Amniotic stem cell (primary cell): ENCODE measurements around the gene EHD4.

Experiments used
- DNase-seq: peaks from one replicate; lab custom pipeline; 2025; lab: John Stamatoyannopoulos, UW

The EHD4 gene

DNA sequence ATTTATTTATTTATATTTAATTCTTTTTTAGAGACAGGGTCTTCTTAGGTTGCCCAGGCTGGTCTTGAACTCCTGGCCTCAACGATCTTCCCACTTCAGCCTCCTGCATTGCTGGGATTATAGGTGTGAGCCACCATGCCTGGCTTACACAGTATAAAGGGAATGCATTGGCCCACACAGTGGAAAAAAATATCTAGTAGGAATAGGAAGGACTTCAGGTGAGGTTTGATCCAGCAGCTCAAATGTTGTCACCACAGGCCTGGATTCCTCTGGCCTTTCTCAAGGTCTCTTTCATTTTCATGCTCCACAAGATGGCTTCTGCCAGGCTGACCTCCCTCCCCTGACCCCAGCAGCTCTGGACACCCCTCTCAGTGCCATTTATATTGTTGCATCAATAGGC, 76.4 kb downstream of the EHD4 start:
- no peak for DNase-seq

DNA sequence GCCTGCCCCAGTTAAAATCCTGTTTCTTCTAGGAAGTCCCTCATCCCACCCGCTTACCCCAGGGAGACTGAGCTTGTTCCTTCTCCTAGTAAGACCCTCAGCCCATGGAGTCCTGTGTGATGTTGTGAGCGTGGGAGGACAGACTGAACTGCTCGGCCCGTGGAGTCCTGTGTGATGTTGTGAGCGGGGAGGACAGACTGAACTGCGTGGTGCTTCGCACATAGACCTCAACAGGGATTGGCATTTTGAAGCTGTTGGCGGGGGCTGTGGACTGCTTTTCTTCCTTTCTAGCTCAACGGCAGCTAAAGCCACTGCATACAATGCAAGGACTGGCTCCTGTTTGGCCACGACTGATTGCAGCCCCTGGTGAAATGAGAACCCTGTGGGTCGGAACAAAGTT, 76.9 kb downstream of the EHD4 start:
- DNase-seq: no peak

DNA sequence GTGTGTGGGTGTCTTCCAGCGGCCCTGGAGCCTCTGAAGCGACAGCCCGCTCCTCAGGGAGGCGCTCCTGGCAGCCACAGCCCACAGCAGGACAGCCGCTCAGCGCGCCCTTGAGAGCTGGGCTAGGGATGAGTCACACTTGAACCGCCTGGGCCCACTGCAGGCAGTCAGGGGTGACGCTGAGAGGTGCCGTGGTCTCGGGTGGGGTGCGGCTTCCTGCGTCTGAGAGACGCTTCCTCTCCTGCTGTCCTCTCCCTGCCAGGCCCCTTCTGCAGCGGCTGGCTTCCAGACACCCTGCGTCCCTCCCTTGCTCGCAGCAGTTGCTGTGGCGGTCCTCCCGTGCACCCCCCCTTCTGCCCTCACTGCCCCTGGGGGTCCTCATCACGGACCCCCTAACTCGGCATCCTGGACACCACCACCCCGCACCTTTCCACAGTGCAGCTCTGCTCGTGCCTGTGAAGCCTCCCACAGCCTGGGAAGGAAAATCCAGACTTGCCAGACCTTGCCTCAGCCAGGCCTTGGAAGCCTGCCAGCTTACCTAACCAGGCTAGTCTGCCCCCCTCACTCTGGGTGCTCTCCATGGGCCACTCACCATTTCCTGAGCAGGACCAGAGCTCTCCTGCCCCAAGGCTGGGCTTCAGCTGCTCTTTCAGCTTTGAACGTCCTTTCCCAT, 77.4 kb downstream of the EHD4 start:
- DNase-seq: no peak

DNA sequence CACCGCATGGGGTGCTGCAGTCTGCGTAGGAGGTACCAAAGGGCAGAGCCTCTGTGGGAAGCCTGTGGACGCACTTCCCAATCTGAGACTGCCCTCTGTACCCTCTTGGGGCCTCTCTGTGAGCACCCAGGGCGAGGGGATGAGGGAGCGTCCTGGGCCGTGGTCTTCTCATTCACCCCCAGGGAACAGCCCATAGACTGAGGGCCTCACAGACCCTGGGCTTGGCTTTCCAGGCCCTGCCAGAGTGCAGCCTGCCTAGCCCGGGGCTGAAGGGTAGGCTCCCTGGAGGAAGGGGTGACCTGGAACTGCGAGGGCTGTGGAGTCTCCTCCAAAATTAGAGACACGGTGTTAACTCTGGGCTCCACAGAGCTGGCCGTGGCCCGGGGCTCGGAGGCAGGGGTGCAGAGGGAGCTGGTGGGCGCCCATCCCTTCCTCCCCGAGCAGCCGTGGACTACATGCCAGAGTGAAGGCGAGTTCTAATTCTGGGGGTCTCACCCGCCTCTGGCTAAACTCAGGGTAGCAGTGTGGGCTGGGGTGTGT, 78.0 kb downstream of the EHD4 start:
- DNase-seq: no peak

DNA sequence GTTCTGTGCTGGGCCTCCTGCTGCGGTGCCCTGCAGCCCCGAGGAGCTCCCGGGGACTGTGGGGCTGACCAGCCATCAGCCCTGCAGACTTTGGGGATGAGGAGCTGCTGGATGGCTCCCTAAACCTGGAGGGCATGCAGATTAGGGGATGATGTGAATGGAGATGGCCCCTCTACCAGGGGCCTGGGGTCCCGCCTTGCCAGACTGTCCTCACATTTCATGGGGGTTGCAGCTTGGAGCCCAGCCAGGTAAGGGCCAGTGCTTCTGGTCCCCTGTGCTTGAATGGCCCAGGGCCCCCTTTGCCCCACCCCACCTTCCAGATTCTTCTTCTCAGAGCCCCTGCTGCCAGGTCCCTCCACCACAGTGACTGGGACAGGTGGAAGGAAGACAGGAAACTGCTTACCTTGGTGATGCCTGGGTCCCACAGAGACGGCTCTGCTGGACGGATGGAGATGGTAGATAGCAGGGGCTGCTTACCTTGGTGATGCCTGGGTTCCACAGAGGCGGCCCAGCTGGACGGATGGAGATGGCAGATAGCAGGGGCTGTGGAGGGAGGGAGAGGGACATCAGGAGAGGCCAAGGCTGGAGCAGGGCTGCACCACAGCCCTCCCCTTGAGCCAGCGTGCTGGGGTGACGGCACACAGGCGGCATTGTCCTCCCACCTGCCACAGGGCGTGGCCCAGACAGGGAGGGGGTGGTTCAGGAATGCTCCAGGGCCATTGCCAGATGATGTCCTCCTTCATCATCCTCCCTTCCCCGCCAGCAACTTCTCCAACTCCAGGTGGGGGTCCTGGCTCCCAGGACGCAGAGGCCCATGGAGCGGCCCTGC, 78.7 kb downstream of the EHD4 start, which contains the start of gene SPTBN5:
TSS of gene SPTBN5 (minus strand) at position 632 of the 829 bp plus-strand sequence. CDS start at position 76, 556 bp downstream.
- no peak for DNase-seq

DNA sequence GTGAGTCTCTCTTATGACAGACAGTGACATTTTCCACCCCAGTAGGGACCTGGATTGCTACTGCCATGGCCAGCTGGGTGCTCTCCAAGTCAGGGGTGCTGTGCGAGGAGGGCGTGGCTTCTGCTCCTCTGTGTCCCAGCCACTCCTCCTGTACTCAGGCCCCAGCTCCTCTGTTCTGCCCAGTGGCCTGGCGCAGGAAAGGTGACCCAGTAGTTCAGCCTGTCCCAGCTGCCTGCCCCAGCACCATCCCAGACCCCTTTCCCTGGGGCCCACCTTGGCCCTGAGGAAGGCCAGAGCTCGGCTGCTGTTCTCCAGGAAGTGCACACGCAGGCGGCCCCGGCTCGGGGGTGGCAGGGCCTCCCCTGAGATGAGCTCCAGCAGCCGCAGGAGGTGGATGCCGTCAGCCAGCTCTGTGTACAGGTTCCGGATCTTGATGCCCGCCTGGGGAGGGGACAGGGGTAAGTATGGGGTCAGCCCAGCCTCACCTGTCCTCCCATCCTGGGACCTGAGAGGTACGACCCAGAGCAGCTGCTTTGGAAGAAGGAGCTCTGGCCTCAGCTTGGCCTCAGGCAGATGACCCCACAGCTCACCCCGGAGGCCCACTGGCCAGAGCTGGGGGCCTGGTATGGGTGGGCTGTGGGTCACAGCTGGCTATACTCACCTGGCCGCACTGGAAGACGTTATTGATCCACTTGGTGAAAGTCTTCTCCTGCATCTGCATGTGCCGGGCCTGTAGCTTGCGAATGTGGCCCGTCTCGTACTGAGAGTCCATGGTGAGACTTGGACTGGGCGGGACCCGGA, 79.5 kb downstream of the EHD4 start:
- DNase-seq: no peak

DNA sequence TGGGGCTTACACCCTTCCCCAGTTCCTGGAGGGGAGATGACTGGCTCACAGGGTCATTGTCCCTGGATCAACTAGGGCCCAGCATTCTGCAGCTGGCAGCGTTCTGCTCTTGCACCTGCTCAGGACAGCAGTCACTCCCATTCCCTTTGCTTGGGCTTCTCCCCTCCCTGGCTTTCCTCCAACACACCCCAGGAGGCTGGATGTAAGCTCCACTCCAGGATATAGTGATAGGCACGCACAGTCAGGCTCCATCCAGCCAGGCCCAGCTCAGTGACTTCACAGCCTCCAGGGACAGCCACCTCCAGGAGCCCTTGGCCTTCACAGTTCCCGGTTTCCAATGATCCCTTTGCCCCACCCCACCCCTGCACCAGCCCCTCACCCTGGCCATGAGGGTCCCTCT, 80.4 kb downstream of the EHD4 start:
- no peak for DNase-seq

DNA sequence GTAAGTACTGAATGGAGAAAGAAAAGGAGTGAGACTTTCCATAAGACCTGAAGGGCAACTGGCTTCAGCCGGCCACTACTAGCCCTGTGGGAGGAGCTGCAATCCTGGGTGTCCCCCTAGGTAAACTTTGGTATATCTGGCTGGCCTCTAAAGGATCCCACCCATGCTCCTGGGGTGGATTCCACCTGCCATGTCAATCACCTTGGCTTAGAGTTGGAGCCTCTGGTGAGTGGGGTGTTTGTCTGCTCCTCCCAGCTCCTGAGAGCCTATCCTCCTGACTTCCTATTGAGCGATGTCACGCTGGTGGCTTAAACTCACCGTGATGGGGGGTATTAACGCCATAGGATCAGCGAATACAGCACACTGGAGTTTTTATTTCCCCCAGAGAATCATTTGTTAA, 81.1 kb downstream of the EHD4 start:
- no peak for DNase-seq

DNA sequence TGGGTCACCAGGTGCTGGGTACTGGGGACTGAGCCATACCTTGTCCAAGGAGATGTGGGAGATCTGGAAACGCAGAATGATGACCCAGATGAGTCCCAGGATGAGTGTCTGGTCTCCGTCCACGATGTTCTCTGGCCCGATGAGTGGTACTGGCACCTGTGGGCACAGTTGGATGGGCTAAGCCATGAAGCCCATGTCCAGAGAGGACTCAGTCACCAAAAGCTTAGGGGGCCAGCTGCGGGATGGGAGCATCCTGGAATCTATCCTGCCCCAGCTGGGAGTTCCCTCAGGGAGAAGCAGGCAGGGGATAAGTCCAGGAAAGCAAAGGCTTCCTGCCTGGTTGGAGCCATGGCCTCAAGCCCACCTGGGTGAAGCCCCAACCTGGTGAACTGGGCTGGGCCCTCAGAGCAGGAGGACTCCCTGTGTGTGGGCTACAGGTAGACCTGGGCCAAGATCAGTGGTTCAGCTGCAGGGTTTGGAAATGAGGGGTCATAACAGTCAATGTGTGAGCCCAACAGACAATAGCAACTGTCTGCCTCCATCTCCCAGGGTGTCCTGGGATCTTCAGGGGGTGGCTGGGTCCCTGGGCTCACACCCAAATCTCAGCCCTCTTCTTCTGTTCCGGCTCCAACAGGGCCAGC, 82.2 kb downstream of the EHD4 start:
- no peak for DNase-seq

DNA sequence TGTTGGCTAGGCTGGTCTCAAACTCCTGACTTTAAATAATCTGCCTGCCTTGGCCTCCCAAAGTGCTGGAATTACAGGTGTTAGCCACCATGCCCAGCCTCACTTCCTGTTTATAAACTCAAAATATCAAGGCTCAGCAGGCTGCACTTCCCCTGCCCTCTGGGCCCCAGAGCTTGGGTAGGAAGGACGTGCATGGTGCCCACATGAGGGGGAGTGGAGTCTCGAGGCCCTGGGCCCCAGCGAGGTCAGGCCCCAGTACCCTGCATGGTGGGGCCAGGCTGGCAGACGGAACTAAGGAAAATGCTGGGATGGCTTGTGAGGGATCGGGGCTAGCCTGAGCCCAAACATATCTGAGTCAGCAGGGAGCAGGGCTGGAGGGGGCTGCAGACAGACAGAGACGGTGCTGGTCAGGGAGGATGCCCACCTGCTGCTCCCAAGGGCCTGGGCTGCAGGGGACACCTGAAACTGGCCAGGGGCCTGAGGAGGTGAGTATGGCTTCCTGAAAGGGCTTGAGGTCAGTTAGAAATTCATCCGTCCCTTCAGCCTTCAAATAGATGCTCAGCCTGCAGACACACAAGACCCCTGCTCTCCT, 83.6 kb downstream of the EHD4 start:
- no peak for DNase-seq

DNA sequence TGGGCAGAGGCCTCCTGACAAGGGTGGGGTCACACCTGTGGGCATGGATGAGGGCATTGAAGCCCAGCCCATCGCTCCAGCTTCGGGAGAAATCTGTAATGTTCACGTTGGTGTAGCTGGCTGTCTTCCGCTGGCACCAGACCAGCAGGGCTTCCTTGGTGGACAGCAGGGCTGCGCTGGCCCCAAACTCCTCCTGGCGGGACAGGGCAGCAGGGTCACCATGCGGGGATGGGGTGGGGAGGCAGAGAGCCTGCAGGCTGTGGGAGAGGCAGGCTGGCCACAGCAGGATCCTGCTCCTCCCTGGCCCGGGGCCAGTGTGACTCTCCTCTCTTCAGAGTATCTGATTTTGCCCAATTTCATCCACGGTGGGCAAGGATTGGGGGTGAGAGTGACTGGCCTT, 84.5 kb downstream of the EHD4 start:
- no peak for DNase-seq

DNA sequence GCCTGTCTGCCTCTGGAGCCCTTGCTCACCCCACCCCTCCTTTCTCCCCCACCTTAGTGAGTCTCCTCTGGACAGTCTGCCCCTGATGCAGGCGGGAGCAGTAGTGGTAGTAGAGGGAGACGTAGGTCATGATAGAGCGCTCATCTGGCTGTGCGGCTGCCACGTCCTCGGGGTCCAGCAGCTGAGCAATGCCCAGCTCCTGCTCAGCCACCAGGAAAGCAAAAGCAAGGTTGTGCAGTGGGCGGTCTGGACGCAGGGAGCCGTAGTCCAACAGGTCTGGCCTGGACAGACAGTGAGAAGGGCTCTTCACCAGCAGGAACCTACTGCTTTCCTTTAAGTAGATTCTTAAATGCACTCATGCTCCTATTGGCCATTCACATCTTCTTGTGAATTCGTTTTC, 85.2 kb downstream of the EHD4 start:
- no peak for DNase-seq

DNA sequence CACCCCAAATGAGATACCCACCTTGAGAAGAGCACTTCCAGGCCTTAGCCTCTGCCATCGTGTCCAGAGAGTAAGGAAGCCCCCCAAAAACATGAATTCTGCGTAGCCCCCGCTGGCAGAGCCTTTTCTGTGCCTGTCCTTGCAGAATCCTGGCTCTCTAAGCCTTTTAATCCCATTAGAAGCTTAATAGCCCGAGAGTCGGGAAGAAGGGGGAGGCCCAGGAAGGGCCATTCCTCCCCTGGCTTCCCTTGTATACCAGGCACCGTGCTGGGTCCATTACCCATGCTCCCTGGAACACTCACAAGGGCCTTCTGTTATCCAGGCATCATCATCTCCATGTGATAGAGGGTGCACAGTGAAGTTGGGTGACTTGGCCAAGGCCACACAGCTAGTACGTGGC, 85.6 kb downstream of the EHD4 start:
- DNase-seq: no peak

DNA sequence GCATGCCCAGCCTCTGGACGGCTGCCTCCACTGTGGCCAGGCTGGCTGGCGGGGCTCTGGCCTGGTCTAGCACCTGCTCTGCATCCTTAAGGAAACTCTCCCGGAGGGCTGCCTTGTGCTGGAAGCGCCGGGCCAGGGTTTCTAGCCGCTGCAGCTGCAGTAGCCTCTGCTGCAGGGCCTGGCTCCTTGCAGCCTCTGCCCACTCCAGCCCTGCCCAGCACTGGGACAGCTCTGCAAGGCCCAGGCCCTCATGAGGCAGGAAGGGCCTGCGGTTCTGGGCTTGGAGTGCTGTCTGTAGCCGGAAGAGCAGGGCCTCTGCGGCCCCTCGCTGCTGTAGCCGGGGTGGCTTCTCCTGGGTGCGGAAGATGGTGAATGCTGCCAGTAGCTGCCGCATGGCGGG, 86.5 kb downstream of the EHD4 start:
- no peak for DNase-seq

DNA sequence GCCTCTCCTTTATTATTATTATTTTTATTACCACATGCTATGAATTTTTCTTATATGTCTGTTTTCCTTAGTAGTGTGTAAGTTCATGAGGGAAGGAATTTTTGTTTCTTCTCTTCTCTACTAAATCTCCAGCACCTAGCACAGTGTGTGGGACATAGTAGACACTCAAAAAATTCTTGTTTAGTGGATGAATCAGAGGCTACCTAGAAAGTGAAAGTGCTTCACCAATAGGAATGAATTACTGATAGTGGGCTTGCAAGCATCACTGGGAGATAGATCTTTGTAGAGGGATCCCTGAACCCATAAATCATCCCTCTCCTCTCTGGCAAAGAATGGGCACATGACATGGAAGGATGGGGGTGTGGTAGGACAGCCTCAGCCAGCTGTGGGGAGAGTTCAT, 87.0 kb downstream of the EHD4 start:
- DNase-seq: no peak

DNA sequence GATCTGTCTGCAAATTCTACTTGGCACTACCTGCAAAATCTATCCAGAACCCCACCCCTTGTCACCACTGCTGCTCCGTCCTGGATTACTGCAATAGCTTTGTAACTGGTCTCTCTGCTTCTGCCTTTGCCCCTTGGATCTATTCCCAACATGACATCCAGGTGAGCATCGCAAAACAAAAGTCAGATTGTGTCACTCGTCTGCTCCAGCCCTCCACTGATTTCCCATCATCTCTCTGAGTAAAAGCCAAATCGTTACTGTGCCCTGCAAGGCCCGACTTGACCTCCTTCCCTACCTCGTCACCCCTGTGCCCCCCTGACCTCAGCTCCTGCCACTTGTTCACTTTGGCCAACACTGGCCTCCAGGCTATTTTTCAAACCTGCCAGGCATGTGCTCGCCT, 87.9 kb downstream of the EHD4 start:
- DNase-seq: no peak

DNA sequence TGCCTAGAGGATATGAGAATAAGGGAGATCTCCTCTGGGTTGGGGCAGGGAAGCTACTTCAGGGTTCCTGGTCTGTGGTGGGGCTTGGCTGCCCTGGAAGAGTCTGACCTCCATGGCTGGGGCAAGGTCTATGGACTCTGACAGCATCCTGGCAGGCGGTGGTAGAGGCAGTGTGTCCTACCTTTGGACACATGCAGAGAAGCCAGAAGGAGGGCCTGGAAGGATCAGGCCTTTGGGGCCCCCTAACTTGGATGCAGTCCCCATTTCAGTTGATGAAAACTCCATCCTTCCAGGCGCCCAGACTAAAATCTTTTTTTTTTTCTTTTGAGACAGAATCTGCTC, 88.9 kb downstream of the EHD4 start:
- no peak for DNase-seq

DNA sequence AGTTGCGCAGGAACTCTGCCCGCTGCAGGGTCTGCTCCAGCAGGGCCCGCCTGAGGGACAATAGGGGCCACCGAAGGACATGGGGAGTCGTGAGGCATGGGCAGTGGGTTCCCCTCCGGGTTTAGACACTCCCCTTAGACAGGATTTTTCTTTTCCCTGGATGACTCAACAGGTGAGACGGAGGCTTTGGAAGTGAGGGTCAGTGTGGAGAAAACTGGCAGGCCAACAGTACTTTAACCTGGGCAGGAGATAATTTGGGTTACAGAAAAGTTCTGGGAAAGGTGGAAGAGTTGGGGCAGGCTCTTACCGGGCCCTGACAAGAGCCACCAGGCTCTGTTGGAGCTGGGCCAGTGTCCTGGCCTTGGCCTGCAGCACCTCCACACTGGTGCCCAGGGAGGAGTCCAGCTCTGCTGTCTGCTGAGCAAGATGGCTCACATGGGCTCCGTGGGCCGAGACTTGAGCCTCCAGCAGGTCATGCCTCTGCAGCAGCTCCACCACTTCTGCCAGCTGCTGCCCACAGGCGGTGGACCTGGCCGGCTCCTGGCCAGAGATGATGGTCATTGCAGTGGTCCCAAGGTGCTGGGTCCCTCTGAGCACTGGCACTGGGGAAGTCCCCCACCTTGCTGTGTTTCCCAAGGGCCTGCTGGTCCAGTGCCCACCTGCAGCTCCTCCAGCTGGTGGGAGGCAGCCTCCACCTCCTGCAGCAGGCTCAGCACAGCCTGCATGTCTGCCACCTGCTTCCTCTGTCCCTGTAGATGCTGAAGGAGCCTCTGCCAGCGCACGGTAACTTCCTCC, 89.5 kb downstream of the EHD4 start:
- DNase-seq: no peak

DNA sequence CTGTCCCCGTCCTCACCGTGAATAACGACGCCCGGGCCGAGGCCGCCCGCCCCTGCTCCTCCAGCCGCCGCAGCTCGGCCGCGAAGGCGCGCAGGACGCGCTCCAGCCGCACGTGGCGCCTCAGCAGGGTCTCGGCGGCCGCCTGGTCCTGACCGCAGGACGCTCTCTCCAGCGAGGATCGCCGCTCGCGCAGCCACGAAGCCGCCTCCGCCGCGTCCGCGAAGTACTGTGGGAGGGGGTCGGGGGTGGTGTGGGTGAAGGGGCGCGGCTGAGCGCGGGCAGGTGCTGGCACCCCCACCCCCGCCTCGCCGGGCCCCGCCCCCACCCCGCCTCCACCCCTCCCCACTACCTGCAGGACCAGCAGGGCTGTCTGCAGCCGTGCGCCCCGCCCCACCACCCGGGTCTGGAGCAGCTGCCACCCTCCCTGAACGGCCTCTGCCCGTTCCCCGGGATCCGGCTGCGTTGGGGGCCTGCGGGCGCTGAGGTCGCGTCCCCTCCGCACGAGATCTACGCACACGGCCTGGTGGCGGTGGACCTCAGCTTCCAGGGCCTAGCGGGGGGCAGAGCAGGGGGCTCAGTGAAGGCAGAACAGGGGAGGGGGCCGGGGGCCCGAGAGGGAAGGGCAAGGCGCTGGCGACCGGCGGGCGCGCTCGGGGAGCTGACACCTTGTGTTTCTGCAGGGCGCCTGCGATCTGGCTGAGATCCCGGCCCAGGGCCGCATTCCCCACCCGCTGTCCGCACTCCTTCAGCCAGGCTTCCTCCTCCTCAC, 90.3 kb downstream of the EHD4 start:
- DNase-seq: no peak

DNA sequence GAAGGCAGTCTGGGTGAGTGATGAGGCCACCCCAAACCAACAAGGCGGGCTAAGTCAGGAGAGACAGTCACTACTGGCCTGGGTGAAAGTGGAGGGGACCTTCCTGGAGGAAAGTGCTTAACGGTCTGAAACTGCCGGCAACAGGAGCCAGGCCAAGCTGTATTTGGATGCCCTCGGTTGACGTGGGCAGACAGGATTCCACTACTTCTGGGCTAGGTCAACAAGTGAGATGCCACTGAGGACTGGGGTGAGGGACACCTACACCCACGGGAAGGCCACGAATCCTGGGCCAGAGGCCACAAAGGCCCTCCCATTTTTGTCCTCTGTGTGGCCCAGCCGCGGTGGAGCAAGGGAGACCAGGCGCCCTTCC, 90.8 kb downstream of the EHD4 start:
- DNase-seq: no peak
